Measurements from ENCODE around the gene GARS1. TPM values are rescaled to one million over a fixed set of nuclear protein-coding genes. Genes with fewer than 3 reads are reported as not detected.
A peak's percentile ranks its signal among the peaks of the same experiment; 100 is the strongest.

The GARS1 gene
- total RNA-seq, 4 donors from 2014 or later: 43.6 to 71.0 (median 63.0) TPM

GRCh38 chr7:30682212-30683083 is 87.8 kb downstream of the GARS1 start, which contains the start of gene CRHR2:
Gene CRHR2 (minus strand): TSS chr7:30682456. CDS start chr7:30682280, 176 bp downstream.
- H3K27me3 ChIP-seq: peaks cover 9 to 80% (median 20%) of the 10 kb centered on the region in 4 donors
- intact Hi-C loops (cut with DNase I): loop anchor here (2.0 kb wide), 1 partner anchor 58 kb away; no protein-coding TSS in a partner anchor
- H3K27ac ChIP-seq (replicated peaks in 1 of 4): no peak within 1 kb of the TSS
- TF ChIP-seq POLR2AphosphoS5 (IDR thresholded peaks at IDR 0.05): no peak
- peak; percentile 39 to 49 (median 43) for TF ChIP-seq CTCF (IDR thresholded peaks at IDR 0.05)
- no peak for TF ChIP-seq POLR2A (IDR thresholded peaks at IDR 0.05; ENCODE audit: low read depth)
- TF ChIP-seq EP300 (IDR thresholded peaks at IDR 0.05): no peak
- H3K4me3 ChIP-seq: peak within 1 kb of the TSS; percentile 56 to 68 (median 58)
- DNase-seq (ENCODE audit: extremely low spot score): no peak
- H3K36me3 ChIP-seq: no peaks in the 10 kb centered on the region
- no peaks in the 10 kb centered on the region for H3K9me3 ChIP-seq
- 27% methylated on average over 6 of the region's 67 CpGs for WGBS
- peaks cover 16 to 24% (median 18%) of the 10 kb centered on the region in 4 donors for H3K4me1 ChIP-seq

- H3K27me3 ChIP-seq: peaks cover 9 to 73% (median 20%) of the 10 kb centered on the region in 4 donors
- 86% methylated on average over 5 of the region's 5 CpGs for WGBS
Observed at GRCh38 chr7:30683306-30683705, 88.6 kb downstream of the GARS1 start.

More at GRCh38 chr7:30683306-30683705, 88.6 kb downstream of the GARS1 start:
- DNase-seq (ENCODE audit: extremely low spot score): no peak
- no peak overlapping the region for H3K27ac ChIP-seq (replicated peaks in 1 of 4)
- H3K36me3 ChIP-seq: no peaks in the 10 kb centered on the region
- H3K9me3 ChIP-seq: no peaks in the 10 kb centered on the region
- H3K4me3 ChIP-seq: peak overlapping the region in 1 of 4 donors; percentile 14
- intact Hi-C loops (cut with DNase I): loop anchor here (2.0 kb wide), 1 partner anchor 57 kb away; no protein-coding TSS in a partner anchor
- TF ChIP-seq EP300 (IDR thresholded peaks at IDR 0.05) (no peak), POLR2A (IDR thresholded peaks at IDR 0.05; ENCODE audit: low read depth) (no peak)
- H3K4me1 ChIP-seq: peaks cover 16 to 28% (median 18%) of the 10 kb centered on the region in 4 donors

Other genes starting within 250 kb of the GARS1 start
- gene NOD1, start 116.1 kb upstream of the GARS1 start, total RNA-seq: 10 to 100 TPM; 11.6 to 22.0 (median 13.0) TPM
- 10 to 100 TPM; 10.8 to 39.9 (median 17.8) TPM for gene GGCT, start 90.0 kb upstream of the GARS1 start, total RNA-seq
- under 1 TPM in 2 of 4 donors, not detected in 2; 0.13 to 0.29 TPM for gene CRHR2, start 87.6 kb downstream of the GARS1 start, total RNA-seq
- 100 to 1,000 TPM; 113 to 192 (median 174) TPM for gene INMT, start 157.3 kb downstream of the GARS1 start, total RNA-seq
- 10 to 100 TPM in 3 of 4 donors, 1 to 10 TPM in 1; 8.4 to 31.1 (median 20.2) TPM for gene MINDY4, start 176.5 kb downstream of the GARS1 start, total RNA-seq

Data from esophagus muscularis mucosa (tissue), 4 donors.